Trophoblast cell (in vitro differentiated cells and primary cell): ENCODE measurements around the gene LIN7B. TPM values are rescaled to one million over a fixed set of nuclear protein-coding genes. Genes with fewer than 3 reads are reported as not detected.

Experiments used
- DNase-seq, 2 donors: peaks; one replicate each; pipeline ENCODE4 v3.0.0-alpha.2; 2016
- H2AFZ ChIP-seq: 2 replicates; pipeline ENCODE4 v1.6.1; 2013; ENCODE audit warnings: low read length, moderate library complexity, mild to moderate bottlenecking; ENCODE audit not compliant: insufficient read depth, poor library complexity
- H2AK5ac ChIP-seq: 2 replicates; pipeline ENCODE4 v1.6.1; 2013; ENCODE audit warnings: mild to moderate bottlenecking, low read length
- H2BK120ac ChIP-seq: 2 replicates; pipeline ENCODE4 v1.6.1; 2013; ENCODE audit warnings: low read length, mild to moderate bottlenecking, moderate library complexity; ENCODE audit not compliant: insufficient read depth, poor library complexity
- H2BK12ac ChIP-seq: 2 replicates; pipeline ENCODE4 v1.6.1; 2013; ENCODE audit warnings: mild to moderate bottlenecking, low read length, moderate library complexity
- H2BK5ac ChIP-seq: 2 replicates; pipeline ENCODE4 v1.6.1; 2013; ENCODE audit warnings: low read length, low read depth, moderate library complexity, mild to moderate bottlenecking; ENCODE audit not compliant: poor library complexity
- H3K14ac ChIP-seq: 2 replicates; pipeline ENCODE4 v1.6.1; 2013; ENCODE audit warnings: mild to moderate bottlenecking, low read length
- H3K18ac ChIP-seq: 2 replicates; pipeline ENCODE4 v1.6.1; 2013; ENCODE audit warnings: mild to moderate bottlenecking, low read length
- H3K23ac ChIP-seq: 2 replicates; pipeline ENCODE4 v1.6.1; 2013; ENCODE audit warnings: low read length
- H3K27ac ChIP-seq: 2 replicates; pipeline ENCODE4 v1.5.1; 2013; ENCODE audit warnings: low read depth, mild to moderate bottlenecking, inconsistent platforms, low read length, moderate library complexity
- H3K27me3 ChIP-seq: 2 replicates; pipeline ENCODE4 v1.6.1; 2013; ENCODE audit warnings: inconsistent platforms, mild to moderate bottlenecking, low read length, moderate library complexity; ENCODE audit not compliant: insufficient read depth
- H3K36me3 ChIP-seq, 2 experiments: 1 replicate in 1 of 2; 2 replicates in 1 of 2; pipeline ENCODE4 v1.6.1; 2013; ENCODE audit warnings: low read length in 2 of 2, mild to moderate bottlenecking in 2 of 2, moderate library complexity in 1 of 2; ENCODE audit not compliant: insufficient read depth in 2 of 2, control insufficient read depth in 1 of 2
- H3K4ac ChIP-seq: 2 replicates; pipeline ENCODE4 v1.6.1; 2013; ENCODE audit warnings: low read depth, mild to moderate bottlenecking, low read length, moderate library complexity
- H3K4me1 ChIP-seq, 2 experiments: 1 replicate in 1 of 2; 2 replicates in 1 of 2; pipeline ENCODE4 v1.6.1; 2013; ENCODE audit warnings: low read length in 2 of 2, mild to moderate bottlenecking in 2 of 2, moderate library complexity in 1 of 2; ENCODE audit not compliant: insufficient read depth in 2 of 2, control insufficient read depth in 1 of 2
- H3K4me2 ChIP-seq: 2 replicates; pipeline ENCODE4 v1.6.1; 2013; ENCODE audit warnings: inconsistent platforms, mild to moderate bottlenecking, low read length, moderate library complexity
- H3K4me3 ChIP-seq: 2 replicates; pipeline ENCODE4 v1.5.1; 2013; ENCODE audit warnings: mild to moderate bottlenecking, low read depth, low read length, inconsistent platforms
- H3K79me1 ChIP-seq: one replicate; pipeline ENCODE4 v1.6.1; 2013; ENCODE audit warnings: low read length
- H3K79me2 ChIP-seq: 2 replicates; pipeline ENCODE4 v1.6.1; 2013; ENCODE audit warnings: low read length, mild to moderate bottlenecking; ENCODE audit not compliant: control insufficient read depth, insufficient read depth, poor library complexity
- H3K9ac ChIP-seq: 2 replicates; pipeline ENCODE4 v1.6.1; 2013; ENCODE audit warnings: mild to moderate bottlenecking, low read length
- H3K9me3 ChIP-seq: 2 replicates; pipeline ENCODE4 v1.6.1; 2013; ENCODE audit warnings: low read depth, mild to moderate bottlenecking, control low read depth, inconsistent platforms, low read length; ENCODE audit not compliant: insufficient read depth
- H4K12ac ChIP-seq: 2 replicates; pipeline ENCODE4 v1.6.1; 2013; ENCODE audit warnings: low read depth, mild to moderate bottlenecking, low read length, moderate library complexity
- H4K8ac ChIP-seq: 2 replicates; pipeline ENCODE4 v1.6.1; 2013; ENCODE audit warnings: low read depth, mild to moderate bottlenecking, low read length, moderate library complexity
- H4K91ac ChIP-seq: one replicate; pipeline ENCODE4 v1.6.1; 2013; ENCODE audit warnings: low read depth, mild to moderate bottlenecking, low read length, moderate library complexity
- WGBS: extraction: QIAGEN DNeasy Blood & Tissue Kit; methylation state at CpG from one replicate; pipeline ENCODE4 v1.1.7; 2013; ENCODE audit warnings: missing lambda C conversion rate; ENCODE audit not compliant: insufficient read length, insufficient coverage; ENCODE audit errors: extremely low coverage; 5-methylcytosine and 5-hydroxymethylcytosine counted together
- polyA plus RNA-seq: library from polyadenylated mRNA; stranded (reverse); fragments of 200-250 nt; gene quantifications from 2 replicates; pipeline ENCODE4 v1.2.3, GENCODE V29; 2013

The LIN7B gene, protein sequence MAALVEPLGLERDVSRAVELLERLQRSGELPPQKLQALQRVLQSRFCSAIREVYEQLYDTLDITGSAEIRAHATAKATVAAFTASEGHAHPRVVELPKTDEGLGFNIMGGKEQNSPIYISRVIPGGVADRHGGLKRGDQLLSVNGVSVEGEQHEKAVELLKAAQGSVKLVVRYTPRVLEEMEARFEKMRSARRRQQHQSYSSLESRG
- polyA plus RNA-seq = 5.3 and 5.4 TPM in 2 replicates

DNA sequence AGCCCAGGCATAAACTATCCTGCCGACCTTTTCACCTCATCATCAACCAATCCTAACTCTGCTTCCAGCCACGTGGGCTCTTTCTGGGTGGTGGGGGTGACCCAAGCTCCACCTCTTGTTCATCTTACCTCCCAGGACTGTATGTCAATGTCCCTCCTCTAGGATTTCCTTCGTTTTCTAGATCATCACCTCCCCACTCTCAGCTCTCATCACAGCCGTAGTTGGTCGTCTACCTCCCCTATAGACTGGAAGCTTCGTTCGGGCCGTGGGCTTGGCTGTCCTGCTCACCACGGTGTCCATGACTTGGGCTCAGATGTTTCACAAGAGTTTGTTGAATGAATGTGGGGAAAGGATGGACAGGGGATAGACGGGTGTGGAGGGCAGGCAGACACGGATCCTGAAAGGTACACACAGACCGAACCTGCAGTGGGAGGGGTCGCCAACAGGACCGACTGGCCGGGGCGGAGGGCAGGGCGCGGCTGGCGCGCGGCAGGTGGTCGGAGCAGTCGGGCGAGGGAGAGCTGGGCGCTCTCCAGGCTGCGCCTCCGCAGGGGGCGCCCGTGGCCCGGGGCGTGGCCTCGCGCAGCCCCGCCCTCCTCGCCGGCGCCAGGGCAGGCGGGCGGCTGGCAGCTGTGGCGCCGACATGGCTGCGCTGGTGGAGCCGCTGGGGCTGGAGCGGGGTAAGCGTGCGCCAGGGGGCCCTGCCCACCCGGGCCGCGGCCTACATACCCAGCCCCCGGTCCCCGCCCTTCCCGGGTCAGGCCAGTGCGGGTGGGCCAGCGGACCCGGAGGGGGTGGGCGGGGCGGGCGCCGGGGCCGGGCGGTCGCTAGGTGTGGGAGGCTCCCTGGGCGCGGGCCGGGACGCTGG, at the start of gene LIN7B:
TSS of gene LIN7B (plus strand) at position 609 of the 868 bp plus-strand sequence. CDS start at position 644, 35 bp downstream.
- H3K4ac ChIP-seq = peak within 1 kb of the TSS; percentile 34
- DNase-seq = peak; percentile 58 to 82
- H3K79me1 ChIP-seq = peaks cover 13% of the 10 kb centered on the region
- peak within 1 kb of the TSS; percentile 96 for H3K4me2 ChIP-seq
- H4K8ac ChIP-seq = peak within 1 kb of the TSS; percentile 34
- H3K23ac ChIP-seq = no peak within 1 kb of the TSS
- H2BK12ac ChIP-seq = peak within 1 kb of the TSS; percentile 8
- H3K36me3 ChIP-seq = peaks cover 10 to 14% of the 10 kb centered on the region in 2 experiments
- peak within 1 kb of the TSS; percentile 48 for H3K18ac ChIP-seq
- peaks cover 7% of the 10 kb centered on the region for H3K79me2 ChIP-seq
- peak within 1 kb of the TSS; percentile 67 for H2BK120ac ChIP-seq
- peak within 1 kb of the TSS; percentile 67 for H2BK5ac ChIP-seq
- H3K9ac ChIP-seq = peak within 1 kb of the TSS; percentile 73
- H2AFZ ChIP-seq = peak within 1 kb of the TSS; percentile 53
- H3K27ac ChIP-seq = peak within 1 kb of the TSS; percentile 38
- H4K12ac ChIP-seq = peak within 1 kb of the TSS; percentile 39
- peak within 1 kb of the TSS; percentile 80 for H3K4me3 ChIP-seq
- H3K9me3 ChIP-seq = peaks cover 3% of the 10 kb centered on the region
- peaks cover 10 to 20% of the 10 kb centered on the region in 2 experiments for H3K4me1 ChIP-seq
- H4K91ac ChIP-seq = peak within 1 kb of the TSS; percentile 80
- no CpG with 5 or more reads among the region's 66 CpGs for WGBS
- H2AK5ac ChIP-seq = peak within 1 kb of the TSS; percentile 71
- H3K14ac ChIP-seq = peak within 1 kb of the TSS; percentile 63
- no peaks in the 10 kb centered on the region for H3K27me3 ChIP-seq

DNA sequence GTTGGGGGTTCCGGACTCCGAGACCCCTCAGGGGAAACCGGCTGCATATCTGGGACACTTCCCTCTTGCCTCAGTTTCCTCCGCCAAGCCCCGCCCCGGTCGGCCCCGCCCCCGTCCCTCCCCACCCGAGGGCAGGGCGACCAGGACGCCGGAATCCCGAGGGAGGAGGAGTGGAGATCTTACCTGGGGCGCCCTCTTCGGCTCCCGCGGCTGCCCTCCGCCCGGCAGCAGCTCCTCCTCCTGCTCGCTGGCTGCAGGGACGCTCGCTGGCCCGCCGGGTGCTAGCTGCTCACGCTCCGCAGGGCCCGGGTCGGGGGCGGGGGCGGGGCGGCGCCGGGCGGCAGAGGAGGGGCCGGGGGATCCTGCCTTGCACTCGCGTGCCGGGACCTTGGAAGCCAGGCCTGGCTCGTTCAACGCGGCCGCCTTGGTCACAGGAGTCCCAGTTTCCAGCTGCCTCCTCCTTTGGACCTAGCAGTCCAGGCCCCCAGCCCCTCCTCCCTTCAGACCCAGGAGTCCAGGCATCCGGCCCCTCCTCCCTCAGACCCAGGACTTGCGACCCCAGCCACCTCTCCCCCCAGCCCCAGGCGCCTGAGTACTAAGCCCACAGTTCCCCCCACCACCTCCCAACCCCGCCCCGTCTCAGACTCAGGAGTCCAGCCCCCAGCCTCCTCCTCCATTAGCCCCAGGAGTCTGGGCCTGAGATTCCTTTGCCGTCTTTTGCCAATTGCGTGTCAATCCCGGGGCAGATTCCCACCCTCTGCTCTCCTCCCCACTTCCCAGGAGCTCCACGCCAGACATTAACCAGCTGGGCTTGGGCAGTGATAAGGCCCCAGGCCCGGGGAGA, 49.2 kb upstream of the LIN7B start, which contains the start of gene NTF4:
TSS of gene NTF4 (minus strand) at position 51 of the 844 bp plus-strand sequence. CDS start 2,821 bp downstream, outside the sequence.
- Histone ChIP-seq H3K4ac (peak within 1 kb of the TSS; percentile 65), H3K27ac (peak within 1 kb of the TSS; percentile 81), H2AFZ (peak within 1 kb of the TSS; percentile 82), H4K91ac (peak within 1 kb of the TSS; percentile 97), H3K23ac (no peak within 1 kb of the TSS), H2BK120ac (peak within 1 kb of the TSS; percentile 96), H2BK5ac (peak within 1 kb of the TSS; percentile 78), H3K79me2 (peaks cover 4% of the 10 kb centered on the region), H4K12ac (peak within 1 kb of the TSS; percentile 87), H3K4me3 (peak within 1 kb of the TSS; percentile 45), H3K9me3 (peaks cover 6% of the 10 kb centered on the region), H3K36me3 (peaks cover 0 to 2% of the 10 kb centered on the region in 2 experiments), H3K18ac (peak within 1 kb of the TSS; percentile 97), H4K8ac (peak within 1 kb of the TSS; percentile 96), H3K4me2 (peak within 1 kb of the TSS; percentile 62), H3K27me3 (peaks cover 1% of the 10 kb centered on the region), H3K9ac (no peak within 1 kb of the TSS), H3K4me1 (peaks cover 21 to 26% of the 10 kb centered on the region in 2 experiments), H3K14ac (peak within 1 kb of the TSS; percentile 85), H3K79me1 (peaks cover 17% of the 10 kb centered on the region), H2BK12ac (peak within 1 kb of the TSS; percentile 92), H2AK5ac (peak within 1 kb of the TSS; percentile 84)
- WGBS = no CpG with 5 or more reads among the region's 53 CpGs
- DNase-seq = peak; percentile 57 to 61

DNA sequence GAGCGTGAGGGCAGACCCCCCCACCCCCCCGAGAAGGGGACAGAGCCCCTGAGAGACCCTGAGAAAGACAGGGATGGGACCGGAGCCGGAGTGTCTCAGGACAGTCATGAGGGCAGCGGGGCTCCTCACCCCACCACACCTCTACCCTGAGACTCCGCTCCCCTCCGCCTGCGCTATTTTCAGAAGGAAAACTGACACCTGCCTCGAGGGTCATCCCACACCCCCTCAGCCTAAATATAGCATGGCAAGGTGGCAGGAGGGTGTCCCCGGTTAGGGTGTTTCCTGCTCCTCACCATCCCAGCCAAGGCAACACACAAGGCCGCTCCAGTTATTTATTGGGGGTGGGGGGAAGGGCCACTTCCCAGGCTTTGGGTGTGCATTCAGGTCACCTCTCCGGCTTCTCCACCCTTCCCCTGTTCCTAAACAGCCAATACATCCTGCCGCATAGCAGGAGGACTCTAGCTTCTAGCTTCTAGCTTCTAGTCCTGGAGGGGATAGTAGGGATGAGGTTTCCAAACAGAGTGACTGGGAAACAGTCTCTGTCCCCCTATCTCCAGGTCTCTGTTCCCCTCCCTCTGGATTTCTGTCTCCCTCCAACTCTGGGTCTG, 48.2 kb upstream of the LIN7B start:
- H3K36me3 ChIP-seq = peaks cover 0 to 2% of the 10 kb centered on the region in 2 experiments
- H3K4me1 ChIP-seq = peaks cover 21 to 26% of the 10 kb centered on the region in 2 experiments
- H3K27ac ChIP-seq = no peak overlapping the region
- H2BK5ac ChIP-seq = no peak overlapping the region
- no peak overlapping the region for H3K9ac ChIP-seq
- no peak overlapping the region for H4K12ac ChIP-seq
- peaks cover 4% of the 10 kb centered on the region for H3K79me2 ChIP-seq
- DNase-seq = no peak
- H3K9me3 ChIP-seq = peaks cover 16% of the 10 kb centered on the region
- peak overlapping the region; percentile 69 for H3K14ac ChIP-seq
- H2BK12ac ChIP-seq = peak overlapping the region; percentile 87
- peak overlapping the region; percentile 44 for H2BK120ac ChIP-seq
- peak overlapping the region; percentile 28 for H2AFZ ChIP-seq
- H4K8ac ChIP-seq = peak overlapping the region; percentile 80
- no peak overlapping the region for H3K4ac ChIP-seq
- H3K18ac ChIP-seq = no peak overlapping the region
- no CpG with 5 or more reads among the region's 13 CpGs for WGBS
- no peak overlapping the region for H3K23ac ChIP-seq
- H3K27me3 ChIP-seq = peaks cover 11% of the 10 kb centered on the region
- peaks cover 17% of the 10 kb centered on the region for H3K79me1 ChIP-seq
- H3K4me3 ChIP-seq = no peak overlapping the region
- H3K4me2 ChIP-seq = no peak overlapping the region
- peak overlapping the region; percentile 89 for H4K91ac ChIP-seq
- H2AK5ac ChIP-seq = peak overlapping the region; percentile 90
